ENCODE data around the gene SDK1.

GRCh38 chr7:4065190-4065589, 764.1 kb downstream of the SDK1 start:
- TF ChIP-seq CREB1 (IDR thresholded peaks at IDR 0.05) (no peak), CTCF (IDR thresholded peaks at IDR 0.05; ENCODE audit: control extremely low read depth in 1 of 3, insufficient read depth in 1 of 3, low read depth in 1 of 3, low read length in 3 of 3) (no peak), POLR2A (IDR thresholded peaks at IDR 0.05; ENCODE audit: control extremely low read depth in 1 of 2, low read depth in 2 of 2, low read length in 2 of 2) (no peak), SIN3A (conservative IDR thresholded peaks at IDR 0.05 in 1 of 2, IDR thresholded peaks at IDR 0.05 in 1 of 2; ENCODE audit: low read depth in 1 of 2, low read length in 2 of 2) (no peak), GTF2F1 (IDR thresholded peaks at IDR 0.05; ENCODE audit: borderline replicate concordance, low read depth, low read length) (no peak), SIRT6 (IDR thresholded peaks at IDR 0.05; ENCODE audit: low read length) (no peak), YY1 (IDR thresholded peaks at IDR 0.05; ENCODE audit: low read depth, low read length) (no peak), EP300 (IDR thresholded peaks at IDR 0.05; ENCODE audit: borderline replicate concordance in 1 of 2, low read depth in 2 of 2, low read length in 2 of 2) (no peak), RAD21 (IDR thresholded peaks at IDR 0.05 in 1 of 2, conservative IDR thresholded peaks at IDR 0.05 in 1 of 2; ENCODE audit: low read depth in 2 of 2, low read length in 2 of 2) (no peak), TAF1 (IDR thresholded peaks at IDR 0.05; ENCODE audit: low read depth, low read length) (no peak), HDAC6 (IDR thresholded peaks at IDR 0.05; ENCODE audit: low read depth, low read length) (no peak), CTBP2 (IDR thresholded peaks at IDR 0.05; ENCODE audit: borderline replicate concordance, insufficient read depth, insufficient read length, low read length) (no peak), SP1 (IDR thresholded peaks at IDR 0.05; ENCODE audit: low read depth, low read length) (no peak)
